A673 (cell line): Measurements from ENCODE around the gene SEC16A. TPM values are rescaled to one million over a fixed set of nuclear protein-coding genes. Genes with fewer than 3 reads are reported as not detected.

Experiments
- BruUV-seq: library from RNA; stranded (reverse); fragments of 400-500 nt; replicated peaks from 2 replicates; lab custom pipeline; 2021; lab: Mats Ljungman, UMichigan
- CTCF ChIA-PET: fragments of 300-600 bp; sonication (Branson Sonifier 250); formaldehyde crosslinking; loops from one replicate; lab custom pipeline; 2022; ENCODE audit warnings: antibody characterized with exemption; lab: Charles Lee
- POLR2A ChIA-PET: fragments of 300-600 bp; sonication (Branson Sonifier 250); formaldehyde crosslinking; loops from one replicate; lab custom pipeline; 2022; ENCODE audit warnings: antibody characterized with exemption; ENCODE audit not compliant: low non-redundant PET; lab: Charles Lee
- DNase-seq: peaks from one replicate; pipeline ENCODE4 v3.0.0-alpha.2; 2015; ENCODE audit warnings: low spot score
- H3K27ac ChIP-seq: fragments of 200-600 bp; sonication (generic); 2 replicates; pipeline ENCODE4 v1.5.1; 2016; ENCODE audit warnings: mixed run types, low read depth, mild to moderate bottlenecking, mixed read lengths, antibody characterized with exemption, low read length; ENCODE audit not compliant: poor library complexity, severe bottlenecking
- H3K27me3 ChIP-seq: fragments of 200-600 bp; sonication (generic); replicated peaks from 2 replicates; pipeline ENCODE4 v1.6.1; 2017; ENCODE audit warnings: mixed run types, low read depth, mild to moderate bottlenecking, mixed read lengths, antibody characterized with exemption, low read length; ENCODE audit not compliant: insufficient read depth, poor library complexity
- H3K36me3 ChIP-seq: fragments of 200-600 bp; sonication (generic); 2 replicates; pipeline ENCODE4 v1.6.1; 2016; ENCODE audit warnings: mixed run types, mild to moderate bottlenecking, mixed read lengths, antibody characterized with exemption, low read length; ENCODE audit not compliant: insufficient read depth, poor library complexity, severe bottlenecking
- H3K4me1 ChIP-seq: fragments of 200-600 bp; sonication (generic); 2 replicates; pipeline ENCODE4 v1.6.1; 2017; ENCODE audit warnings: mixed run types, mild to moderate bottlenecking, mixed read lengths, antibody characterized with exemption, low read length; ENCODE audit not compliant: insufficient read depth, poor library complexity, severe bottlenecking
- H3K4me3 ChIP-seq: fragments of 200-600 bp; sonication (generic); 2 replicates; pipeline ENCODE4 v1.5.1; 2016; ENCODE audit warnings: low read depth, mixed run types, mild to moderate bottlenecking, mixed read lengths, low read length; ENCODE audit not compliant: poor library complexity, severe bottlenecking
- H3K9me3 ChIP-seq: fragments of 200-600 bp; sonication (generic); 2 replicates; pipeline ENCODE4 v1.6.1; 2016; ENCODE audit warnings: mixed run types, low read depth, mild to moderate bottlenecking, mixed read lengths, antibody characterized with exemption, low read length; ENCODE audit not compliant: poor library complexity, severe bottlenecking
- CTCF ChIP-seq: fragments of 300-800, 200-600 bp; sonication (generic); conservative IDR thresholded peaks from 2 replicates; pipeline ENCODE4 v1.5.1; 2017; ENCODE audit warnings: low read depth, mild to moderate bottlenecking, antibody characterized with exemption, low read length, moderate library complexity, mixed read lengths
- EZH2 ChIP-seq: fragments of 200-600 bp; sonication (generic); IDR thresholded peaks from 2 replicates; pipeline ENCODE4 v1.6.1; 2017; ENCODE audit warnings: borderline replicate concordance, low read depth, mild to moderate bottlenecking, mixed read lengths, antibody characterized with exemption, low read length; ENCODE audit not compliant: poor library complexity, severe bottlenecking
- intact Hi-C: fragments of 100-400 bp; cut with micrococcal nuclease; formaldehyde crosslinking; loops from one replicate; pipeline ENCODE4 v1.10.0; 2022; ENCODE audit not compliant: unreplicated experiment
- total RNA-seq: library from RNA; stranded (reverse); gene quantifications from 2 replicates; pipeline ENCODE4 v1.2.3, GENCODE V29; 2021

SEC16A gene
- total RNA-seq, 1 experiment from 2014 or later, result 72.9 TPM

DNA sequence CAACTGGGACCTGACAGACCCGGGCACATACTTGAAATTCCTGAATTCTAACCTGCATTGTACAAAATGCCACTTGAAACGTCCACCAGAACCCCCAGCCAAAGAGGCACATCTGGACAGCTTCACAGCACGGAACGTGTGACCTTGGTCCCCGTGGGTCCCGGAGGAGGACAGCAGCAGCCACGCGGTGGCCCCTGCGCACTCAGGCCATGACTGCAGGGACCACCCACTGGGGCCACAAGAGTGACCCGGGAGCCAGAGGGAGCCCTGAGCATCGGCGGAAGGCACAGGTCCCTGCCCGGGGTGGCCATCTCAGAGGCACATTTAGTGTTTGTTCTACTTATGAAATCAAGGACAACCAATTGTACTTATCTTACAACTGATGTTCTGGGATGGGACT, 80.8 kb downstream of the SEC16A start:
- no peak for DNase-seq
- Histone ChIP-seq H3K27ac (no peak overlapping the region), H3K27me3 (no peaks in the 10 kb centered on the region), H3K4me3 (no peak overlapping the region), H3K36me3 (peaks cover 55% of the 10 kb centered on the region), H3K9me3 (no peaks in the 10 kb centered on the region), H3K4me1 (peaks cover 9% of the 10 kb centered on the region)
- no peak for TF ChIP-seq EZH2
- TF ChIP-seq CTCF, result no peak
- POLR2A ChIA-PET, result no interaction called here
- no TSS peak for BruUV-seq
- CTCF ChIA-PET, result no interaction called here
- intact Hi-C loops, result no loop called here

DNA sequence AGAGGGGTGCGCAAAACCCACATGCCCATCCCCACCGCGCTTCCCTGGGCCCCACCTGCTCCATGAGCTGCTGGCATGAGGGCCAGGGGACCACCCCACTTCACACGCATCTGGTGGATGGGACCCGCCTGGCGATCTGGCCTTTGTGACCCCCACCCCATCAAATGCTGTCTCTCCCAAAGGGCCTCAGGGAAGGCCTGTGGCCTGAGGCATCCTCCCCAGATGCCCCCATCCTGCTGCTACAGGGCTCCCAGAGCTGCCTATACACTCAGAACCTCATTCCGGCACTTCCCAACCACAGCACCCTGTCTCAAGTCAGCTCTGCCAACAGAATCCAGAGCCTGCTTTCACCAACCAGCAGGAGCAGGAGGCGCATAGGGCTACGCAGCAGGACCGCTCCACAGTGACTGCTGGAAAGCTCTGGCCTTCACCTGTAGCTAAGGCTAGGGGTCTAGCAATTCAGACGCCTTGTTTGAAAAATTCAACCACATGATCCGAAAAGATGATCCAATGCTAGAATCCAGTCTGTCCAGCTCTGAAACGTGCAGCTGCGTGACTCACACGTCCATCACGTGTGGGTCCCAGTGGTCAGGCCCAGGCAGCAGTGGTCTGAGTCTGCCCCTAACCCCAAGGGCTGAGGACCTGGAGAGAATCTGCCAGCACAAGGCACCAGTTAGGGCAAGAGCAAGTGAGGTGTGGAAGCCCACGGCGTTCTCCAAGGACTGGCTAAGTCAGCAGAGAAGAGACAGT, 81.5 kb downstream of the SEC16A start:
- Histone ChIP-seq H3K4me3 (no peak overlapping the region), H3K9me3 (no peaks in the 10 kb centered on the region), H3K36me3 (peaks cover 54% of the 10 kb centered on the region), H3K27me3 (no peaks in the 10 kb centered on the region), H3K27ac (no peak overlapping the region), H3K4me1 (peaks cover 9% of the 10 kb centered on the region)
- BruUV-seq, result no TSS peak
- DNase-seq, result no peak
- POLR2A ChIA-PET, result no interaction called here
- CTCF ChIA-PET, result interaction anchor here (0.6 to 1.1 kb wide), 2 partner anchors 29 to 582 kb away, joined by 3 read pairs; no protein-coding TSS in a partner anchor
- TF ChIP-seq CTCF (no peak), EZH2 (no peak)
- intact Hi-C loops, result no loop called here

DNA sequence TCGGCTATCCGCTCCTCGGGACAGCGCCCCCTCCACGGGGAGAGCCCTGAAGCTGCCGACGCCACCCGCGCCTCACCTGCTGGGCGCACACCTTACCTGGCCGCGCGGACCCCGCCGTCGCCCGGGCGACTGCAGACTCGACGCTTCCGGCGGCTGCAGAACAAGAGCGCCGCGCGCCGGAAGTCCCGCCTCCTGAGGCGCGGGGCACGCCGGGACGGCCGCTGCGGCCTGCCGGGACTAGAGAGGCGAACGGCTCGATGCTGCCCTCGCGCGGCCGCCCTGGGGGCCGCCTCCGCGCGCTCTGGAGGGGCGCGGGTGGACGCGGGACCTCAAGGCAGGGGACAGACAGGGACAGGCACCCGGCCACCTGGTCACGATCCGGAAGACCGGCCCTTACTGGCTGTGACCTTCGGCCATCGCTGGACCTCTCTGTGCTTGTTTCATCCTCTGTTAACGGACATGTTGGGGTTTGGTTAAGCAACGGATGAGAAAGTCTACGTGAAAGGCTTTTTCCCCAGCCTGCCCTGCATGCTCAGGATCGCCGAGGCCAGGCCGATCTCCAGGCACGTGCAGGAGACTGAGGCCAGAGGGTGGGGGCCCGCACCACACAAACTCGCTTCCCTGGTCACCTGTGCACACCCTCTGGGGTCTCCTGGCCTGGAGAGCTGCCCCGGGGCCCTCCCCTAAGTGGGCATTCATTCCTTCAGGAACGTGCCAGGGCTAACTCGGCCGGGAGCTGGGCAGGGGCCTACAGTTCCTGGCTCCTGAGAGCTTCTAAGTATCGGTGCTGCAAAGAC, 82.6 kb downstream of the SEC16A start, which contains the start of gene SNAPC4:
TSS of gene SNAPC4 (minus strand) at position 133 of the 797 bp plus-strand sequence. CDS start 1,742 bp downstream, outside the sequence.
- Histone ChIP-seq H3K27ac (peak within 1 kb of the TSS; percentile 75), H3K4me1 (peaks cover 9% of the 10 kb centered on the region), H3K27me3 (no peaks in the 10 kb centered on the region), H3K36me3 (peaks cover 55% of the 10 kb centered on the region), H3K4me3 (peak within 1 kb of the TSS; percentile 96), H3K9me3 (no peaks in the 10 kb centered on the region)
- no TSS peak for BruUV-seq
- ChIA-PET CTCF (interaction anchor here (1.1 kb wide), 1 partner anchor 30 kb away, joined by 3 read pairs; no protein-coding TSS in a partner anchor), POLR2A (no interaction called here)
- TF ChIP-seq EZH2, result no peak
- TF ChIP-seq CTCF, result peak; percentile 83
- intact Hi-C loops, result no loop called here
- peak; percentile 93 for DNase-seq
